ENCODE data around the gene FSTL5.
A peak's percentile ranks its signal among the peaks of the same experiment; 100 is the strongest.

Gene FSTL5

DNA sequence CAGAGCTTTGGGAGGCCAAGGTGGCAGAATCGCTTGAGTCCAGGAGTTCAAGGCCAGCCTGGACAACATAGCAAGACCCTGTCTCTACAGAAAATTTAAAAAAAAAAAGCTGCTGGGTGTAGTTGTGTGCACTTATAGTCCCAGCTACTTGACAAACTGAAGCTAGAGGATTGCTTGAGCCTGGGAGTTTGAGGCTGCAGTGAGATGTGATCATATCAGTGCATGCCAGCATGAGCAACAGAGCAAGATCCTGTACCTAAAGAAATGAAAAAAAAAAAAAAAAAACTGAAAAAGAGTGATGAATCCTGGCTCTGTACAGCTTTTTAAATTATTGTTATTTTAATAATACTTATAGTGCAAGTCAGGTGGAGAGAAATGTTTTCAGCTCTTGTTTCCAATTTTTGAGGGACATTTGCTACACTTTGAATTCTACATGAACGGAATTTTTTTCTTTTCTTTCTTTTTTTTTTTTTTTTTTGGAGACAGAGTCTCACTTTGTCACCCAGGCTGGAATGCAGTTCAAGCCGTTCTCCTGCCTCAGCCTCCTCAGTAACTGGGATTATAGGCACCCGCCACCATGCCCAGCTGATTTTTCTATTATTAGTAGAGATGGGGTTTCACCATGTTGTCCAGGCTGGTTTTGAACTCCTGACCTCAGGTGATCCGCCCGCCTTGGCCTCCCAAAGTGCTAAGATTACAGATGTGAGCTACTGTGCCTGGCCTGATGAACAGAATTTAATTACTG is 215.6 kb downstream of the FSTL5 start:
- no peak for DNase-seq (ENCODE audit: extremely low read depth, low read depth)
- TF ChIP-seq, protein P1, sequence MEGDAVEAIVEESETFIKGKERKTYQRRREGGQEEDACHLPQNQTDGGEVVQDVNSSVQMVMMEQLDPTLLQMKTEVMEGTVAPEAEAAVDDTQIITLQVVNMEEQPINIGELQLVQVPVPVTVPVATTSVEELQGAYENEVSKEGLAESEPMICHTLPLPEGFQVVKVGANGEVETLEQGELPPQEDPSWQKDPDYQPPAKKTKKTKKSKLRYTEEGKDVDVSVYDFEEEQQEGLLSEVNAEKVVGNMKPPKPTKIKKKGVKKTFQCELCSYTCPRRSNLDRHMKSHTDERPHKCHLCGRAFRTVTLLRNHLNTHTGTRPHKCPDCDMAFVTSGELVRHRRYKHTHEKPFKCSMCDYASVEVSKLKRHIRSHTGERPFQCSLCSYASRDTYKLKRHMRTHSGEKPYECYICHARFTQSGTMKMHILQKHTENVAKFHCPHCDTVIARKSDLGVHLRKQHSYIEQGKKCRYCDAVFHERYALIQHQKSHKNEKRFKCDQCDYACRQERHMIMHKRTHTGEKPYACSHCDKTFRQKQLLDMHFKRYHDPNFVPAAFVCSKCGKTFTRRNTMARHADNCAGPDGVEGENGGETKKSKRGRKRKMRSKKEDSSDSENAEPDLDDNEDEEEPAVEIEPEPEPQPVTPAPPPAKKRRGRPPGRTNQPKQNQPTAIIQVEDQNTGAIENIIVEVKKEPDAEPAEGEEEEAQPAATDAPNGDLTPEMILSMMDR (IDR thresholded peaks at IDR 0.05; ENCODE audit: low read depth, low read length), result no peak

DNA sequence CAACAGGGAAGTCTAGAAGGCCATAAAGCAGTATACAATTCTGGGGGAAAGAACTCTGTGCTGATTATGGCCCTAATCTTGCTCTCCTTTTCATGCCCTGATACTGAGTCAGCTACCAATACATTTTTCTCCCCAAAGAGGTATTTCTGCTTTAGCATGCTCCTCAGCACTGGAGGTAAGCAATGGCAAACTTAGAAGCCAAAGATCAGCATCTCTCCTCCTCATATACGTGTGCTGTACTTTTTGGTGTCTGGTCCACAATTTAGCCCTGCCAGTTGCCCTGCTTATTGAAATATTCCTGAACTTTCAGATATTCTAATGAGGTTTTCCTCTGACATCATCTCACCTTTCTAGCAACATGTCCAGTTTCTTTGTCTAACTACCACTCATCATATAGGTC is 226.2 kb downstream of the FSTL5 start:
- TF ChIP-seq, protein P1 (IDR thresholded peaks at IDR 0.05; ENCODE audit: low read depth, low read length), result no peak
- no peak for DNase-seq (ENCODE audit: extremely low read depth, low read depth)

DNA sequence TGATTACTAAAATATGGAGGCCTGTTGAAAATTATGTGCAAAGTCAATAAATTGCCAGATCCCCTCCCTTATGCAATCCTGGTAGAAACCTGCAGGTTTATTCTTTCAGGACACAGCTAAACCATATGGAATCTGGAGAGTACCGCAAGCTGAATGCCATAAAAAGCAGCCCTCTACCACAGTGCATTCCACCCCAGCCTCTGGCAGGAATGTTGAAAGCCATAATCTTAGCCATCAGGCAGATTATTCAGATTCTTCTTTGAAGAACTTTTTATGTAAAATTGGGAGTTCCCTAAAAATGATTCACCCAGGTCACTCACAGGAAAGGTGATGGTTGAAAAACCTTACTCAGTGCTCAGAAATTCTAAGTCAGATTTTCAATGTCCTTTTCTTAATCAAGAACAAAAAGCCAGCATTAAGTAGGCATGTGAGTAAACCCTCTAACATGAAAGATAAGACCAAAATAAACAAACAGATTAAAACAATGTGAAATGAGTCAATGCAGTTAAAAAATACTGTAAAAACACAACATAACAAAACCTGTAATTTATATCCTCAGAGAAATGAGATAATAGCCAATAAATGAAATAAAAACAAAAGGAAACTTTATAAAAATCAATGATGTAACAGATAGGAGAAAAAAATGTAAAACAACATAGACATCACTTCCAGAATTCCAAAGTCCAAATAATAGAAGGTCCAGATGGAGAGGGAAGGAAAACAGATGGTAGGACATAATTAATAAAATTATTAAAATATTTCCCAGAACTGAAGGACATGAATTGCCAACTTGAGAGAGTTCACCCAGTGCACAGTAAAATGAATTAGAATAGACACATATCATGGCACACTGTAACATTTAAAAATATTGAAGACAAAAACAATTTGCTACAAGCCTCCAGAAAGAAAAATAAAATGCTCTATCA is 226.9 kb downstream of the FSTL5 start:
- peak; percentile 27 for DNase-seq (ENCODE audit: extremely low read depth, low read depth)

DNA sequence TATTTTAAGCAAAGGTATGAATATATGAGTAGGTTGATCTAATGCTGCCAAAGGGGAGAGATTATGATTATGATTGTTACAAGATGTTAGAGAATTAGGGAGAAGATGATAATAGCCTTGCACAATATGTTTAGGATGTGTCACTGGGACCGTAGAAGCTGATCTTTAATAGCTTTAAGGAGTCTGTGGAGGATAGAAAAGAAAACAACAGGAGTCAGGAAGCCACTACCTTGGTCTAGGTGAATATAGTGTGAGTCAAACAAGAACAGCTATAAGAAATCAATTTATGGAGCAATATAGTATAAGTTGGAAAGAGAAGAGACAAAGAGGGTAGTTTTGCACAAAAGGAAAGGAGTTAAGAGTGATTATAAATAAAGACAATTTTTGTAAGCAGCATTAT is 232.7 kb downstream of the FSTL5 start:
- TF ChIP-seq, protein P1 (IDR thresholded peaks at IDR 0.05; ENCODE audit: low read depth, low read length), result no peak
- no peak for DNase-seq (ENCODE audit: extremely low read depth, low read depth)

More for the DNA sequence above, 226.9 kb downstream of the FSTL5 start:
- TF ChIP-seq, protein P1 (IDR thresholded peaks at IDR 0.05; ENCODE audit: low read depth, low read length), result no peak

DNA sequence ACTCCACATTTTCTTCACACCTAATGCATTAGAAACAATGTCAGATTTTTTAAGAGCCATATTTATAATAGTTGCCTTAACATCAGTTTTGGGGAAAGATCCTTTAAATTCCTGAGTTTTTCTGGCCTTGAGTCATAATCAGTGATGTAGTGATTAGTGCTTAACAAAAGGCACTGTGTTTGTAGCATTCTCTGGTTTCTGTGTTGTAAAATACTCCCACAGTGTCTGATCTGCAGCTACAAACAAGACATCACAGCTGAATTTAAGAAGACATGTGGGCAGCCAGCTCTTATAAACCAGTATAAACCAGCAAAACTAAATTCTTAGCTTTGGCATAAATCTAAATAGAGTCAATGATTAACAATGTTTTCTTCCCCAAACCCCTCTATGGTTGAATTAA is 233.8 kb downstream of the FSTL5 start:
- TF ChIP-seq, protein P1 (IDR thresholded peaks at IDR 0.05; ENCODE audit: low read depth, low read length), result no peak
- no peak for DNase-seq (ENCODE audit: extremely low read depth, low read depth)

DNA sequence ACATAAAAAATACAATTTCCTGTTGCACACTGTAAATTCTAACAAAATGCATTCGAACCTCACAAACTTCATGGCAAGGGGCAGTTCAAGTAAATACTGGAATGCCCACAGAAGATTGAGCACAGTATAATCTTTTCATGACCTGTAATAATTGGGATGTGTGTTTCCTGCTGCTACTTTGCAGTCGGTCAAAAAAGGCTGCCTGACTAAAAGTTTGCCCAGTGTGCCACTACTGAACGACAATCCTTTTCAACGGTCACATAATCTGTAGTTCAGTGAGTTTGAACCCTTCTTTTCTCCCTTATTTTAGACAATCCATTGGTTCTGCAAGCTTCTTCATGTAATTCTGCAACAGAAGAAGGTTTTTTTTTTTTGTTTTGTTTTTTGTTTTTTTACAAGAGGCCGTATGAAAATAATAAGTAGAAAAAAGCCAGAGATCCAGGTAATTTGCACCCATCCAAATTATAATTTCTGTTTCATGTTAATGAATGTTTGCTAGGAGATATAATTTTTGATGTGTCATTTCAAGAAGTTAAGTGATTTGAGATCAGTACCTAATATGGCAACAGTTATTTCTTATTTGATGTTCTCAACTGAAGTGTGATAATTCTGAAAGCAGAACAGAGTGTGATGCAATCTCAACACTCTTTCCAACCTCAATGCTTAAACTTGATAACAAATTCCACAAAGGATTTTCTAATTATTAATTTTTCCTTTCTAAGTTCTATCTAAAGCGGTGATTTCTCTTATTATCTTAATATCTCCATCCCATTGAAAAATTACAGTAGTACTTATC is 237.6 kb downstream of the FSTL5 start:
- no peak for DNase-seq (ENCODE audit: extremely low read depth, low read depth)
- TF ChIP-seq, protein P1 (IDR thresholded peaks at IDR 0.05; ENCODE audit: low read depth, low read length), result no peak
